NB4 (cell line): Measurements from ENCODE around the gene EHBP1L1.

Experiments
- DNase-seq: peaks from one replicate; pipeline ENCODE4 v3.0.0; 2010; ENCODE audit warnings: low read depth
- H3K4me3 ChIP-seq: one replicate; pipeline ENCODE4 v1.5.1; 2011; ENCODE audit warnings: mild to moderate bottlenecking, low read depth, low read length, moderate library complexity
- MYC ChIP-seq: IDR thresholded peaks from 2 replicates; pipeline ENCODE4 v1.6.1; 2011; ENCODE audit warnings: low read depth, low read length
- POLR2A ChIP-seq: IDR thresholded peaks from 2 replicates; pipeline ENCODE4 v1.6.1; 2011; ENCODE audit warnings: mild to moderate bottlenecking; ENCODE audit not compliant: insufficient read length; ENCODE audit errors: extremely low read depth
- TF ChIP-seq, protein P1 (sequence below): IDR thresholded peaks from 2 replicates; pipeline ENCODE4 v1.6.1; 2011; ENCODE audit warnings: low read depth, low read length
- TF ChIP-seq, protein P2 (sequence below): IDR thresholded peaks from one replicate; pipeline ENCODE4 v1.5.1; 2012; ENCODE audit warnings: low read depth, low read length

The EHBP1L1 gene

DNA sequence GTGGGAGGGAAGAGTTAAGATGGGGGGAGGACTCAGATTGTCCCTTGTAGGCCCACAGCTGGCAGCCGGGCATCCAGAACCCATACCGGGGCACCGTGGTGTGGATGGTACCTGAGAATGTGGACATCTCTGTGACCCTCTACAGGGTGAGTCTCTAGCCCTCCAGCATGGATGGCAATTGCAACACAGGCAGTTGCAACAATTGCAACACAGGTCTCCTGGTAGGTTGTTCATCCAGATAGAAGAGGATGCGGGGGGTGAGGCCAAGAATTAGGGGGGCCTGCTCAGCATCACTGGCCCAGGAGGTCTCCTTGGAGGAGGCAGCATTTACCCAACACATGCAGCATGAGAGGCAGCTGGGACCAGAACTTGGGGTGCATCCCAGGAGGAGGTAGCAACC, 3.4 kb downstream of the EHBP1L1 start:
- no peak for TF ChIP-seq MYC
- TF ChIP-seq, protein P1, sequence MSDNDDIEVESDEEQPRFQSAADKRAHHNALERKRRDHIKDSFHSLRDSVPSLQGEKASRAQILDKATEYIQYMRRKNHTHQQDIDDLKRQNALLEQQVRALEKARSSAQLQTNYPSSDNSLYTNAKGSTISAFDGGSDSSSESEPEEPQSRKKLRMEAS = no peak
- peak; percentile 57 for DNase-seq
- H3K4me3 ChIP-seq = no peak overlapping the region

DNA sequence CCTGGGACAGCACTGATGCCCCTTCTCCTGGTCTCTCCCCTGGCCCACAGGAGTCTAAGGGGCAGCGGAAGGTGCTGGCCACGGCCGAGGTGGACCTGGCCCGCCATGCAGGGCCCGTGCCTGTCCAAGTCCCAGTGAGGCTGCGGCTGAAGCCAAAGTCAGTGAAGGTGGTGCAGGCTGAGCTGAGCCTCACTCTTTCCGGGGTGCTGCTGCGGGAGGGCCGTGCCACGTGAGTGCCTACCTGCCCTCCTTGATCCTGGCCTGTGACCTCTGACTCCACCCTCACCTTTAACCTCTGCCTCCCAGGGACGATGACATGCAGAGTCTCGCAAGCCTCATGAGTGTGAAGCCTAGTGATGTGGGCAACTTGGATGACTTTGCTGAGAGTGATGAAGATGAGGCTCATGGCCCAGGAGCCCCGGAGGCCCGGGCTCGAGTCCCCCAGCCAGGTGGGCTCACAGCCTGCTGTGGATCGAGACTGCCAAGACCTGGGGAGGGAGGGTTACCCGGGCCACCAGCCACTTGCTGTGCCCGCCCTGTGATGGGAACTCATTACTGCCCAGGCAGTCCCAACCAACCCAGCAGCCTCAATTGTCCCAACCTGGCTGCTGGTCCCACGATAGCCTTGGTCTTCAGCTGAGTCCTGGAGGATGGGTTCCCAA, 4.3 kb downstream of the EHBP1L1 start:
- H3K4me3 ChIP-seq = no peak overlapping the region
- TF ChIP-seq, protein P1 = no peak
- no peak for TF ChIP-seq POLR2A
- TF ChIP-seq, protein P2, sequence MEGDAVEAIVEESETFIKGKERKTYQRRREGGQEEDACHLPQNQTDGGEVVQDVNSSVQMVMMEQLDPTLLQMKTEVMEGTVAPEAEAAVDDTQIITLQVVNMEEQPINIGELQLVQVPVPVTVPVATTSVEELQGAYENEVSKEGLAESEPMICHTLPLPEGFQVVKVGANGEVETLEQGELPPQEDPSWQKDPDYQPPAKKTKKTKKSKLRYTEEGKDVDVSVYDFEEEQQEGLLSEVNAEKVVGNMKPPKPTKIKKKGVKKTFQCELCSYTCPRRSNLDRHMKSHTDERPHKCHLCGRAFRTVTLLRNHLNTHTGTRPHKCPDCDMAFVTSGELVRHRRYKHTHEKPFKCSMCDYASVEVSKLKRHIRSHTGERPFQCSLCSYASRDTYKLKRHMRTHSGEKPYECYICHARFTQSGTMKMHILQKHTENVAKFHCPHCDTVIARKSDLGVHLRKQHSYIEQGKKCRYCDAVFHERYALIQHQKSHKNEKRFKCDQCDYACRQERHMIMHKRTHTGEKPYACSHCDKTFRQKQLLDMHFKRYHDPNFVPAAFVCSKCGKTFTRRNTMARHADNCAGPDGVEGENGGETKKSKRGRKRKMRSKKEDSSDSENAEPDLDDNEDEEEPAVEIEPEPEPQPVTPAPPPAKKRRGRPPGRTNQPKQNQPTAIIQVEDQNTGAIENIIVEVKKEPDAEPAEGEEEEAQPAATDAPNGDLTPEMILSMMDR = no peak
- TF ChIP-seq MYC = no peak
- no peak for DNase-seq

DNA sequence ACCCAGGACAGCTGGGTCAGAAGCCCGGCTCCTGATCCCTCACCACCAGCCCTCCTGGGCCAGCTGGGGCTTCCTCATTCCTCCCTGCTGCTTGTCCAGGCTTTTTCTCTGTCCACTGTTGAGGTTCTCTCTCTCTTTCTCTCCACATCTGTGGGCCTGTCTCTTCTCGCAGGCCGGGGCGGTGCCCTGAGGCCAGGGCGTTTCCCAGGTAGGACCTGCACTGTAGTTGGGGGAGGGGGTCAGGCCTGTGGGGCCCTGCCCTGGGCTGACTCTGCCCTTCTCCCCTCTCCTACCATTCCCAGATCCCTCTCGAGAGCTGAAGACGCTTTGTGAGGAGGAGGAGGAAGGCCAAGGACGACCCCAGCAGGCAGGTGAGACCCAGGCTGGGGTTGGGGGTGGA, 4.9 kb downstream of the EHBP1L1 start:
- no peak for DNase-seq
- no peak overlapping the region for H3K4me3 ChIP-seq
- TF ChIP-seq MYC (no peak), POLR2A (no peak)
- TF ChIP-seq, protein P1 = no peak
- TF ChIP-seq, protein P2 = no peak

DNA sequence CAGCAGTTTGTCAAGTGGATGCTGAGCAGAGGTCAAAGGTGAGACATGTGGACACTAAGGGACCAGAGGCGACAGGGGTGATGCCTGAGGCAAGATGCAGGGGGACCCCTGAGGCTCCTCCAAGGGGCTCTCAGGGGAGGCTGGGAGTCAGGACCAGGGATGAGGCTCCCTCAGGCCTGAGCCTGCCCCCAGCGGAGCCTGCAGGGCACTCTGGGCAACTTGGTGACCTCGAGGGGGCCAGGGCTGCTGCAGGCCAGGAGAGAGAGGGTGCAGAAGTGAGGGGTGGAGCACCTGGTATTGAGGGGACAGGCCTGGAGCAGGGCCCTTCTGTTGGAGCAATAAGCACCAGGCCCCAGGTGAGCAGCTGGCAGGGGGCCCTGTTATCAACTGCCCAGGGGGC, 6.1 kb downstream of the EHBP1L1 start:
- no peak overlapping the region for H3K4me3 ChIP-seq
- no peak for DNase-seq
- TF ChIP-seq POLR2A = no peak
- TF ChIP-seq, protein P1 = no peak
- TF ChIP-seq, protein P2 = no peak

DNA sequence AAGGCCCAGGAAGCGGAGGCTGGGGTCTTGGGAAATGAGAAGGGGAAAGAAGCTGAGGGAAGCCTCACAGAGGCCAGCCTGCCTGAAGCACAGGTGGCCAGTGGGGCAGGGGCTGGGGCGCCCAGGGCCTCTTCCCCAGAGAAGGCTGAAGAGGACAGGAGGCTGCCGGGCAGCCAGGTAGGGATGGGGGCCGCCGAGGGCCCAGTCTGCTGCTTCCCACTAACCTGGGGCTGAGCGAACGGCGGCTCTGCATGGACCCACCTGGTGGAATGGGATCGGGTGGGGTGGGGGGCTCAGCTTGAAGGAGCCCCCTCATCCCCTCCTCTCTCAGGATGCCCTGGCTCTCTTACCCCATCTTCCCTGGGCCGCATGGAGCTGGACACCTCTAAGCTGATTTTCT, 7.7 kb downstream of the EHBP1L1 start:
- no peak for DNase-seq
- TF ChIP-seq, protein P2 = no peak
- H3K4me3 ChIP-seq = no peak overlapping the region

DNA sequence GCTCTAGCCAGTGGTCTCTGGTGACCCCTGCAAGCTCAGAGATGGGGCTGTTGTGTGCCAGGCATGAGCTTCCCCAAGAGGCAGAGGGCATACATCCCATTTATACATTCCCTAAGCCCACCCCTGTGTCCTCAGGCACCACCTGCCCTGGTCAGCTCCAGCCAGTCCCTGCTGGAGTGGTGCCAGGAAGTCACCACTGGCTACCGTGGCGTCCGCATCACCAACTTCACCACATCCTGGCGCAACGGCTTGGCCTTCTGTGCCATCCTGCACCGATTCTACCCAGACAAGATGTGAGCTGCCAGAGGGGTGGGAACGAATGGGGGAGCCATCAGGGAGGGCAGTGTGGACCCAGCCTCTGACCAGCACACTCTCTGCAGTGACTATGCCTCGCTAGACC, 8.3 kb downstream of the EHBP1L1 start:
- H3K4me3 ChIP-seq = no peak overlapping the region
- DNase-seq = no peak
- TF ChIP-seq, protein P1 = no peak
- TF ChIP-seq, protein P2 = no peak
- no peak for TF ChIP-seq MYC
- no peak for TF ChIP-seq POLR2A
